ENCODE data around the gene RBBP8. TPM values are rescaled to one million over a fixed set of nuclear protein-coding genes. Genes with fewer than 3 reads are reported as not detected.

The RBBP8 gene
- polyA plus RNA-seq, 3 donors = 5.8 to 9.6 (median 7.8) TPM

- H3K4me2 ChIP-seq (replicated peaks; ENCODE audit: extremely low read depth, low read length, poor library complexity, severe bottlenecking) = no peak overlapping the region
- Mint-ChIP-seq H3K4me3 (no peak overlapping the region), H3K4me1 (peaks cover 33% of the 10 kb centered on the region), H3K27me3 (ENCODE audit: low read depth in 3 of 3) (no peaks in the 10 kb centered on the region), H3K36me3 (peaks cover 5 to 13% of the 10 kb centered on the region in 2 donors), H3K27ac (peak overlapping the region in 1 of 7 donors; percentile 36), H3K9me3 (no peaks in the 10 kb centered on the region)
- H3K79me2 ChIP-seq (ENCODE audit: insufficient read depth, low read length) = peaks cover 40% of the 10 kb centered on the region
- H3K36me3 ChIP-seq (replicated peaks in 1 of 2; ENCODE audit: control insufficient read depth in 1 of 2, insufficient read depth in 2 of 2, low read length in 2 of 2) = peaks cover 0 to 3% of the 10 kb centered on the region in 2 donors
- intact Hi-C loops (cut with micrococcal nuclease) = loop anchor here in 1 of 2 donors (10.0 kb wide), 1 partner anchor 478 kb away; no protein-coding TSS in a partner anchor
- H3K4me1 ChIP-seq (ENCODE audit: control insufficient read depth in 1 of 2, insufficient read depth in 2 of 2, low read length in 2 of 2) = peaks cover 16 to 32% of the 10 kb centered on the region in 2 donors
- no peak overlapping the region for H3K27ac ChIP-seq (ENCODE audit: low read depth in 1 of 2, low read length in 2 of 2)
- H3K9me3 ChIP-seq (replicated peaks in 1 of 2; ENCODE audit: control insufficient read depth in 1 of 2, insufficient read depth in 1 of 2, low read length in 2 of 2) = no peaks in the 10 kb centered on the region
- H4K20me1 ChIP-seq (ENCODE audit: insufficient read depth, low read length) = no peaks in the 10 kb centered on the region
- H3K4me3 ChIP-seq (replicated peaks in 1 of 3; ENCODE audit: low read depth in 2 of 3, low read length in 3 of 3) = no peak overlapping the region
- H3K9ac ChIP-seq (ENCODE audit: insufficient read depth, low read length, poor library complexity, severe bottlenecking) = no peak overlapping the region
- DNase-seq = no peak
- no CpG with 5 or more reads among the region's 2 CpGs for WGBS (ENCODE audit: insufficient coverage)
- H3K27me3 ChIP-seq (ENCODE audit: control insufficient read depth in 2 of 2, insufficient read depth in 2 of 2, low read length in 2 of 2) = no peaks in the 10 kb centered on the region
- TF ChIP-seq CTCF (IDR thresholded peaks at IDR 0.05) = no peak
- H2AFZ ChIP-seq (ENCODE audit: insufficient read depth, low read depth, low read length, poor library complexity, severe bottlenecking) = no peak overlapping the region
These were observed 3.4 kb downstream of the RBBP8 start for GRCh38 chr18:22936515-22936914.

GRCh38 chr18:22939649-22940048 is 6.5 kb downstream of the RBBP8 start:
- peak overlapping the region; percentile 47 for H3K9ac ChIP-seq (ENCODE audit: insufficient read depth, low read length, poor library complexity, severe bottlenecking)
- no peaks in the 10 kb centered on the region for H3K27me3 Mint-ChIP-seq (ENCODE audit: low read depth in 3 of 3)
- peak overlapping the region; percentile 30 for H3K4me2 ChIP-seq (replicated peaks; ENCODE audit: extremely low read depth, low read length, poor library complexity, severe bottlenecking)
- no peaks in the 10 kb centered on the region for H3K27me3 ChIP-seq (ENCODE audit: control insufficient read depth in 2 of 2, insufficient read depth in 2 of 2, low read length in 2 of 2)
- H3K27ac ChIP-seq (ENCODE audit: low read depth in 1 of 2, low read length in 2 of 2) = peak overlapping the region; percentile 68 to 80
- DNase-seq = peak in 2 of 3 donors; percentile 19 to 22
- no peaks in the 10 kb centered on the region for H3K9me3 Mint-ChIP-seq
- peaks cover 8 to 17% of the 10 kb centered on the region in 2 donors for H3K36me3 Mint-ChIP-seq
- H3K36me3 ChIP-seq (replicated peaks in 1 of 2; ENCODE audit: control insufficient read depth in 1 of 2, insufficient read depth in 2 of 2, low read length in 2 of 2) = peaks cover 0 to 3% of the 10 kb centered on the region in 2 donors
- H3K79me2 ChIP-seq (ENCODE audit: insufficient read depth, low read length) = peaks cover 38% of the 10 kb centered on the region
- peaks cover 21% of the 10 kb centered on the region for H3K4me1 Mint-ChIP-seq
- H4K20me1 ChIP-seq (ENCODE audit: insufficient read depth, low read length) = no peaks in the 10 kb centered on the region
- peak overlapping the region in 1 of 3 experiments; percentile 9 for H3K4me3 ChIP-seq (replicated peaks in 1 of 3; ENCODE audit: low read depth in 2 of 3, low read length in 3 of 3)
- intact Hi-C loops (cut with micrococcal nuclease) = loop anchor here in 1 of 2 donors (10.0 kb wide), 1 partner anchor 475 kb away; no protein-coding TSS in a partner anchor
- no peaks in the 10 kb centered on the region for H3K9me3 ChIP-seq (replicated peaks in 1 of 2; ENCODE audit: control insufficient read depth in 1 of 2, insufficient read depth in 1 of 2, low read length in 2 of 2)
- TF ChIP-seq CTCF (IDR thresholded peaks at IDR 0.05) = no peak
- peak overlapping the region in 6 of 7 donors; percentile 80 to 94 (median 91) for H3K27ac Mint-ChIP-seq
- no peak overlapping the region for H2AFZ ChIP-seq (ENCODE audit: insufficient read depth, low read depth, low read length, poor library complexity, severe bottlenecking)
- H3K4me3 Mint-ChIP-seq = peak overlapping the region in 1 of 2 donors; percentile 65
- peaks cover 12 to 18% of the 10 kb centered on the region in 2 donors for H3K4me1 ChIP-seq (ENCODE audit: control insufficient read depth in 1 of 2, insufficient read depth in 2 of 2, low read length in 2 of 2)
